ENCODE measurements around the gene EPS8.

EPS8 gene

GRCh38 chr12:15600223-15600935 lies 188.8 kb downstream of the EPS8 start:
- TF ChIP-seq CTCF (IDR thresholded peaks at IDR 0.05; ENCODE audit: extremely low read depth, missing control alignments), result no peak
- DNase-seq (ENCODE audit: low spot score), result no peak

- DNase-seq (ENCODE audit: low spot score), result no peak
- TF ChIP-seq CTCF (IDR thresholded peaks at IDR 0.05; ENCODE audit: extremely low read depth, missing control alignments), result no peak
Observed at GRCh38 chr12:15599266-15600037, 189.7 kb downstream of the EPS8 start.

GRCh38 chr12:15597125-15597830 lies 191.9 kb downstream of the EPS8 start:
- no peak for TF ChIP-seq CTCF (IDR thresholded peaks at IDR 0.05; ENCODE audit: extremely low read depth, missing control alignments)
- DNase-seq (ENCODE audit: low spot score), result no peak

GRCh38 chr12:15596174-15596573 lies 193.0 kb downstream of the EPS8 start:
- DNase-seq (ENCODE audit: low spot score), result no peak
- TF ChIP-seq CTCF (IDR thresholded peaks at IDR 0.05; ENCODE audit: extremely low read depth, missing control alignments), result no peak

- no peak for DNase-seq (ENCODE audit: low spot score)
- TF ChIP-seq CTCF (IDR thresholded peaks at IDR 0.05; ENCODE audit: extremely low read depth, missing control alignments), result no peak
Observed at GRCh38 chr12:15592934-15593333, 196.3 kb downstream of the EPS8 start.

- no peak for DNase-seq (ENCODE audit: low spot score)
- TF ChIP-seq CTCF (IDR thresholded peaks at IDR 0.05; ENCODE audit: extremely low read depth, missing control alignments), result no peak
Observed at GRCh38 chr12:15591811-15592210, 197.4 kb downstream of the EPS8 start.
